HEK293 (cell line): ENCODE measurements around the gene SLIT1.
A peak's percentile ranks its signal among the peaks of the same experiment; 100 is the strongest.

Experiments
- CTCF ChIA-PET: fragments of 350-600 bp; formaldehyde crosslinking; extraction: SDS; loops from one replicate; lab custom pipeline; 2021; ENCODE audit warnings: antibody characterized with exemption; lab: Yijun Ruan, JAX
- POLR2A ChIA-PET: fragments of 300-600 bp; formaldehyde crosslinking; extraction: SDS; loops from one replicate; lab custom pipeline; 2020; ENCODE audit warnings: antibody characterized with exemption, inconsistent platforms; lab: Yijun Ruan, JAX
- H3K27ac ChIP-seq: fragments of 200-500 bp; sonication (Bioruptor generic); 2 replicates; pipeline ENCODE4 v1.5.1; 2014; ENCODE audit warnings: low read depth, low read length, control low read depth, inconsistent platforms; ENCODE audit errors: extremely low read depth
- H3K36me3 ChIP-seq, 2 experiments: fragments of 200-500 bp in 1 of 2; sonication (Bioruptor generic) in 1 of 2; 1 replicate in 1 of 2; 2 replicates in 1 of 2; pipeline ENCODE4 v1.5.1; 2014 to 2017; ENCODE audit warnings: inconsistent platforms in 2 of 2, low read length in 2 of 2; ENCODE audit not compliant: control insufficient read depth in 2 of 2, insufficient read depth in 1 of 2
- H3K4me1 ChIP-seq: fragments of 200-500 bp; sonication (Bioruptor generic); 2 replicates; pipeline ENCODE4 v1.5.1; 2014; ENCODE audit warnings: mild to moderate bottlenecking, low read length, inconsistent platforms; ENCODE audit not compliant: control insufficient read depth, insufficient read depth
- H3K4me3 ChIP-seq: 2 replicates; pipeline ENCODE4 v1.5.1; 2011; ENCODE audit warnings: low read depth, mild to moderate bottlenecking, control low read depth, low read length, moderate library complexity
- H3K9me3 ChIP-seq: fragments of 200-500 bp; sonication (Bioruptor generic); 2 replicates; pipeline ENCODE4 v1.5.1; 2014; ENCODE audit warnings: low read depth, low read length, inconsistent platforms; ENCODE audit not compliant: control insufficient read depth, insufficient read depth
- GLIS1 ChIP-seq: fragments of 450-650 bp; formaldehyde crosslinking; IDR thresholded peaks from 2 replicates; pipeline ENCODE4 v1.5.1; 2016; ENCODE audit warnings: missing biosample characterization, missing genetic modification characterization
- MYNN ChIP-seq: fragments of 450-650 bp; formaldehyde crosslinking; IDR thresholded peaks from 2 replicates; pipeline ENCODE4 v1.5.1; 2016; ENCODE audit warnings: missing biosample characterization, missing genetic modification characterization, borderline replicate concordance
- PRDM1 ChIP-seq: fragments of 450-650 bp; formaldehyde crosslinking; IDR thresholded peaks from 2 replicates; pipeline ENCODE4; 2016; ENCODE audit warnings: missing biosample characterization, missing genetic modification characterization
- REPIN1 ChIP-seq: fragments of 450-650 bp; formaldehyde crosslinking; IDR thresholded peaks from 2 replicates; pipeline ENCODE4 v1.5.1; 2017; ENCODE audit warnings: missing biosample characterization, missing genetic modification characterization, low read depth
- ZBTB20 ChIP-seq: fragments of 450-650 bp; formaldehyde crosslinking; IDR thresholded peaks from 2 replicates; pipeline ENCODE4 v1.5.1; 2016; ENCODE audit warnings: missing biosample characterization, missing genetic modification characterization
- ZFP41 ChIP-seq: fragments of 450-650 bp; formaldehyde crosslinking; IDR thresholded peaks from 2 replicates; pipeline ENCODE4 v1.5.1; 2016; ENCODE audit warnings: missing biosample characterization, missing genetic modification characterization, borderline replicate concordance
- ZIC2 ChIP-seq: fragments of 450-650 bp; formaldehyde crosslinking; IDR thresholded peaks from 2 replicates; pipeline ENCODE4 v1.5.1; 2016; ENCODE audit warnings: missing biosample characterization, missing genetic modification characterization
- ZNF157 ChIP-seq: fragments of 450-650 bp; formaldehyde crosslinking; IDR thresholded peaks from 2 replicates; pipeline ENCODE4 v1.5.1; 2016; ENCODE audit warnings: missing biosample characterization, missing genetic modification characterization
- ZNF169 ChIP-seq: fragments of 450-650 bp; formaldehyde crosslinking; IDR thresholded peaks from 2 replicates; pipeline ENCODE4 v1.5.1; 2016; ENCODE audit warnings: missing biosample characterization, missing genetic modification characterization
- ZNF19 ChIP-seq: fragments of 450-650 bp; formaldehyde crosslinking; IDR thresholded peaks from 2 replicates; pipeline ENCODE4; 2016; ENCODE audit warnings: missing biosample characterization, missing genetic modification characterization, low read depth
- ZNF2 ChIP-seq: fragments of 450-650 bp; formaldehyde crosslinking; IDR thresholded peaks from 2 replicates; pipeline ENCODE4 v1.5.1; 2016; ENCODE audit warnings: missing biosample characterization, missing genetic modification characterization
- ZNF335 ChIP-seq: fragments of 450-650 bp; formaldehyde crosslinking; conservative IDR thresholded peaks from 2 replicates; pipeline ENCODE4 v1.5.1; 2016; ENCODE audit warnings: missing biosample characterization, missing genetic modification characterization
- ZNF362 ChIP-seq: fragments of 450-650 bp; formaldehyde crosslinking; IDR thresholded peaks from 2 replicates; pipeline ENCODE4 v1.5.1; 2016; ENCODE audit warnings: missing biosample characterization, missing genetic modification characterization
- ZNF423 ChIP-seq: fragments of 450-650 bp; formaldehyde crosslinking; IDR thresholded peaks from 2 replicates; pipeline ENCODE4 v1.5.1; 2016; ENCODE audit warnings: missing biosample characterization, missing genetic modification characterization
- ZNF433 ChIP-seq: fragments of 450-650 bp; formaldehyde crosslinking; IDR thresholded peaks from 2 replicates; pipeline ENCODE4 v1.5.1; 2016; ENCODE audit warnings: missing biosample characterization, missing genetic modification characterization, low read depth
- ZNF530 ChIP-seq: fragments of 450-650 bp; formaldehyde crosslinking; IDR thresholded peaks from 2 replicates; pipeline ENCODE4 v1.5.1; 2016; ENCODE audit warnings: low read depth, missing biosample characterization, missing genetic modification characterization
- ZNF585B ChIP-seq: fragments of 450-650 bp; formaldehyde crosslinking; IDR thresholded peaks from 2 replicates; pipeline ENCODE4 v1.5.1; 2016; ENCODE audit warnings: missing biosample characterization, missing genetic modification characterization
- ZNF785 ChIP-seq: fragments of 450-650 bp; formaldehyde crosslinking; IDR thresholded peaks from 2 replicates; pipeline ENCODE4 v1.5.1; 2016; ENCODE audit warnings: missing biosample characterization, missing genetic modification characterization
- TF ChIP-seq, protein P1 (sequence below): fragments of 450-650 bp; formaldehyde crosslinking; IDR thresholded peaks from 2 replicates; pipeline ENCODE4 v1.5.1; 2016; ENCODE audit warnings: missing biosample characterization, missing genetic modification characterization
- TF ChIP-seq, protein P2 (sequence below): fragments of 450-650 bp; formaldehyde crosslinking; IDR thresholded peaks from 2 replicates; pipeline ENCODE4 v1.5.1; 2016; ENCODE audit warnings: missing biosample characterization, missing genetic modification characterization
- TF ChIP-seq, protein P3 (sequence below): fragments of 450-650 bp; formaldehyde crosslinking; IDR thresholded peaks from 2 replicates; pipeline ENCODE4 v1.5.1; 2016; ENCODE audit warnings: missing biosample characterization, missing genetic modification characterization

The SLIT1 gene

DNA sequence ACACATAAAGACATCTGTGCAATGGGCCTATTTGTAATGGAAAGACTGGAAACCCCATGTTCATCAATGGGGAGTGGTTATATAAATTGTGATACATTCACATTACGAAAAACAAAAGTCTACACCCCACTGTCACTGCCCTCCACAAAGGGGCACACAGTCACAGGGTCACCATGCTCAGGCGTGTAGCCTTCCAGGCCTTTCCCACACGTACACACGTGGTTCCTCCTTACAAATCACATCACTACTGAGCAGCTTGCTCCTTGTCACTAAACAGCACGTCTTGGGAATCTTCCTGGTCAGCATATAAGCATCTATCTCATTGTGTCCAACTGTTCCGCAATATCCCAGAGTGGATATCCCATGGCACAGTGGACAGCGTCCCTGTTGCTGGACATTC, 163.1 kb downstream of the SLIT1 start (continued):
- no peak for TF ChIP-seq ZBTB20 (tag by site-specific recombination)
- no peak for TF ChIP-seq ZNF19 (tag by site-specific recombination)

DNA sequence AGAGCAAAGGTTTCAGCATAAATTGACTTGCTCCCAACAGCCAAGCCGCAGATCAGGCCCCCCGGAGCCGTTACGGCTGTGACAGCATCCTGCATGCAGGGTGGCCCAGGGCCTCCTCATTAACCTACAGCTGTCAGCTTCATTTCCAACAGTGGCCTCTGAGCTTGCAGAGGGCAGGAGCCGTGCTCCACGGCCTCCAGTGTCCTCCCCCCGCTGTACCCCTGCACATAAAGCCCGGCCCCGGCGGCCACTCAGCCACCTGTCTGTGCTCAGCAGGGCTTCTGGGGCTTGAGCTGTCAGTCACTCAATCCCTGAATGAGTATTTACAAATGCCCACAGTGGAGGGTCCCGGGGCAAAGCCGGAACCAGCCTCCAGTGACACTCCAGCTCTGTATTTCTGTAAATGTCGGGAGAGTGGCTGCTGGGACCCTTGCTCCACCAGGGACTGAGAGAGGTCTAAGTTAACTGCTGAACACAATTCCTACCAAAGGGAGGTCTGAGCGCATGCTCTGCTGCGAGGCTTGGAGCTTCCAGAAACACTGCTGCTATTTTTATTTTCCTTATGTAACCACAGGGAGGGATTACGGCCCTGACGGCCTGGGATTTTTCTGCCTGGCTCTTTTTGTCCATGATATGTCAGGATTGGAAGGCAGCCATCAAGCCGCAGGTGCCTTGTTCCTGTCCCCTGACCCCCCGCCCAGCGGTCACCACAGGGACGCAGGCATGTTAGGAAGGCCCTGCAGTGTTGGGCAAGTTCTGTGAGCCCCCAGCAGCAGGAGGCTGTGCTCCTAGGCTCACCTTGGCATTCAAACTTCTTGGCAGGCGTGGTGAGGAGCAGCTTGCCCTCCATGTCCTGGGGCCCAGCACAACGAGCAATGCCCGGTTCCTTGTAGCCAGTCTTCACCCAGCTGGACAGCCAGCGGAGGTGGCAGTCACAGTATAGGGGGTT, 165.0 kb downstream of the SLIT1 start:
- ChIA-PET POLR2A (interaction anchor here (0.7 kb wide), 1 partner anchor 23 kb away, joined by 4 read pairs; no protein-coding TSS in a partner anchor), CTCF (interaction anchor here (1.0 to 1.4 kb wide), 4 partner anchors 12 to 109 kb away, joined by 3 to 7 read pairs (median 4); no protein-coding TSS in a partner anchor)
- H3K9me3 ChIP-seq = no peaks in the 10 kb centered on the region
- no peaks in the 10 kb centered on the region for H3K36me3 ChIP-seq
- H3K4me1 ChIP-seq = peaks cover 11% of the 10 kb centered on the region
- peak; percentile 56; the same call in 1 of the 2 replicates for TF ChIP-seq ZBTB20 (tag by site-specific recombination)
- TF ChIP-seq ZNF585B (tag by site-specific recombination) = no peak
- TF ChIP-seq GLIS1 (tag by site-specific recombination) = peak; percentile 94
- TF ChIP-seq, protein P1, sequence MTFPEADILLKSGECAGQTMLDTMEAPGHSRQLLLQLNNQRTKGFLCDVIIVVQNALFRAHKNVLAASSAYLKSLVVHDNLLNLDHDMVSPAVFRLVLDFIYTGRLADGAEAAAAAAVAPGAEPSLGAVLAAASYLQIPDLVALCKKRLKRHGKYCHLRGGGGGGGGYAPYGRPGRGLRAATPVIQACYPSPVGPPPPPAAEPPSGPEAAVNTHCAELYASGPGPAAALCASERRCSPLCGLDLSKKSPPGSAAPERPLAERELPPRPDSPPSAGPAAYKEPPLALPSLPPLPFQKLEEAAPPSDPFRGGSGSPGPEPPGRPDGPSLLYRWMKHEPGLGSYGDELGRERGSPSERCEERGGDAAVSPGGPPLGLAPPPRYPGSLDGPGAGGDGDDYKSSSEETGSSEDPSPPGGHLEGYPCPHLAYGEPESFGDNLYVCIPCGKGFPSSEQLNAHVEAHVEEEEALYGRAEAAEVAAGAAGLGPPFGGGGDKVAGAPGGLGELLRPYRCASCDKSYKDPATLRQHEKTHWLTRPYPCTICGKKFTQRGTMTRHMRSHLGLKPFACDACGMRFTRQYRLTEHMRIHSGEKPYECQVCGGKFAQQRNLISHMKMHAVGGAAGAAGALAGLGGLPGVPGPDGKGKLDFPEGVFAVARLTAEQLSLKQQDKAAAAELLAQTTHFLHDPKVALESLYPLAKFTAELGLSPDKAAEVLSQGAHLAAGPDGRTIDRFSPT = no peak
- TF ChIP-seq ZIC2 (tag by site-specific recombination) = peak; percentile 99
- TF ChIP-seq ZNF423 (tag by site-specific recombination) = peak; percentile 59; the same call in 1 of the 2 replicates
- TF ChIP-seq, protein P2, sequence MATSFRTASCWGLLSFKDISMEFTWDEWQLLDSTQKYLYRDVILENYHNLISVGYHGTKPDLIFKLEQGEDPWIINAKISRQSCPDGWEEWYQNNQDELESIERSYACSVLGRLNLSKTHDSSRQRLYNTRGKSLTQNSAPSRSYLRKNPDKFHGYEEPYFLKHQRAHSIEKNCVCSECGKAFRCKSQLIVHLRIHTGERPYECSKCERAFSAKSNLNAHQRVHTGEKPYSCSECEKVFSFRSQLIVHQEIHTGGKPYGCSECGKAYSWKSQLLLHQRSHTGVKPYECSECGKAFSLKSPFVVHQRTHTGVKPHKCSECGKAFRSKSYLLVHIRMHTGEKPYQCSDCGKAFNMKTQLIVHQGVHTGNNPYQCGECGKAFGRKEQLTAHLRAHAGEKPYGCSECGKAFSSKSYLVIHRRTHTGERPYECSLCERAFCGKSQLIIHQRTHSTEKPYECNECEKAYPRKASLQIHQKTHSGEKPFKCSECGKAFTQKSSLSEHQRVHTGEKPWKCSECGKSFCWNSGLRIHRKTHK (tag by site-specific recombination) = no peak
- TF ChIP-seq ZNF335 = peak; percentile 42; the same call in 1 of the 2 replicates
- TF ChIP-seq PRDM1 (tag by site-specific recombination) = no peak
- TF ChIP-seq ZNF157 (tag by site-specific recombination) = no peak
- H3K4me3 ChIP-seq = no peak overlapping the region
- H3K27ac ChIP-seq = no peak overlapping the region

- no peak overlapping the region for H3K4me3 ChIP-seq
- ChIA-PET POLR2A (no interaction called here), CTCF (no interaction called here)
- H3K9me3 ChIP-seq = no peaks in the 10 kb centered on the region
- H3K4me1 ChIP-seq = peaks cover 3% of the 10 kb centered on the region
- no peak overlapping the region for H3K27ac ChIP-seq
- H3K36me3 ChIP-seq = no peaks in the 10 kb centered on the region
- no peak for TF ChIP-seq ZFP41 (tag by site-specific recombination)
- TF ChIP-seq, protein P3, sequence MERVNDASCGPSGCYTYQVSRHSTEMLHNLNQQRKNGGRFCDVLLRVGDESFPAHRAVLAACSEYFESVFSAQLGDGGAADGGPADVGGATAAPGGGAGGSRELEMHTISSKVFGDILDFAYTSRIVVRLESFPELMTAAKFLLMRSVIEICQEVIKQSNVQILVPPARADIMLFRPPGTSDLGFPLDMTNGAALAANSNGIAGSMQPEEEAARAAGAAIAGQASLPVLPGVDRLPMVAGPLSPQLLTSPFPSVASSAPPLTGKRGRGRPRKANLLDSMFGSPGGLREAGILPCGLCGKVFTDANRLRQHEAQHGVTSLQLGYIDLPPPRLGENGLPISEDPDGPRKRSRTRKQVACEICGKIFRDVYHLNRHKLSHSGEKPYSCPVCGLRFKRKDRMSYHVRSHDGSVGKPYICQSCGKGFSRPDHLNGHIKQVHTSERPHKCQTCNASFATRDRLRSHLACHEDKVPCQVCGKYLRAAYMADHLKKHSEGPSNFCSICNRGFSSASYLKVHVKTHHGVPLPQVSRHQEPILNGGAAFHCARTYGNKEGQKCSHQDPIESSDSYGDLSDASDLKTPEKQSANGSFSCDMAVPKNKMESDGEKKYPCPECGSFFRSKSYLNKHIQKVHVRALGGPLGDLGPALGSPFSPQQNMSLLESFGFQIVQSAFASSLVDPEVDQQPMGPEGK (tag by site-specific recombination) = no peak
- TF ChIP-seq ZNF530 = no peak
- TF ChIP-seq, protein P2 (tag by site-specific recombination) = no peak
- no peak for TF ChIP-seq ZBTB20 (tag by site-specific recombination)
- TF ChIP-seq REPIN1 = no peak
- TF ChIP-seq ZNF169 (tag by site-specific recombination) = no peak
- TF ChIP-seq ZNF785 (tag by site-specific recombination) = no peak
- no peak for TF ChIP-seq ZNF433 (tag by site-specific recombination)
- TF ChIP-seq ZNF362 = no peak
- no peak for TF ChIP-seq MYNN (tag by site-specific recombination)
- TF ChIP-seq ZNF2 (tag by site-specific recombination) = no peak
Measured at GRCh38 chr10:97019213-97019844, 166.4 kb downstream of the SLIT1 start.
